SJSA1 (cell line): Measurements from ENCODE around the gene CCND2. TPM values are rescaled to one million over a fixed set of nuclear protein-coding genes. Genes with fewer than 3 reads are reported as not detected.

Experiments used
- DNase-seq, 2 experiments: peaks; one replicate each; pipeline ENCODE4 v3.0.0-alpha.2; 2015 to 2020; ENCODE audit warnings: low spot score in 2 of 2, low read depth in 1 of 2
- H3K27ac ChIP-seq: fragments of 250-450 bp; sonication (Bioruptor Pico); 2 replicates; pipeline ENCODE4 v1.5.1; 2020; ENCODE audit warnings: mild to moderate bottlenecking, moderate library complexity
- H3K27me3 ChIP-seq: fragments of 250-450 bp; sonication (Bioruptor Pico); replicated peaks from 2 replicates; pipeline ENCODE4 v1.5.1; 2020; ENCODE audit warnings: mild to moderate bottlenecking, moderate library complexity
- H3K36me3 ChIP-seq: fragments of 250-450 bp; sonication (Bioruptor Pico); 2 replicates; pipeline ENCODE4 v1.5.1; 2020; ENCODE audit warnings: mild to moderate bottlenecking
- H3K4me1 ChIP-seq: fragments of 250-450 bp; sonication (Bioruptor Pico); replicated peaks from 2 replicates; pipeline ENCODE4 v1.6.1; 2021; ENCODE audit warnings: mild to moderate bottlenecking
- H3K4me3 ChIP-seq: fragments of 250-450 bp; sonication (Bioruptor Pico); 2 replicates; pipeline ENCODE4 v1.5.1; 2020; ENCODE audit warnings: mild to moderate bottlenecking
- H3K9me3 ChIP-seq: fragments of 250-450 bp; sonication (Bioruptor Pico); replicated peaks from 2 replicates; pipeline ENCODE4 v1.5.1; 2020; ENCODE audit warnings: mild to moderate bottlenecking
- total RNA-seq: library from RNA; depleted of rRNA; stranded (reverse); fragments of >200 nt; shearing (Covaris generic); gene quantifications from 2 replicates; pipeline ENCODE4 v1.2.3, GENCODE V29; 2014

The CCND2 gene
- total RNA-seq, 1 experiment from 2014 or later: 0.08 TPM

- Histone ChIP-seq H3K4me1 (peaks cover 11% of the 10 kb centered on the region), H3K4me3 (no peak overlapping the region), H3K36me3 (no peaks in the 10 kb centered on the region), H3K27me3 (peaks cover 94% of the 10 kb centered on the region), H3K9me3 (no peaks in the 10 kb centered on the region), H3K27ac (no peak overlapping the region)
- DNase-seq: peak in 1 of 2 experiments; percentile 33
Measured at GRCh38 chr12:4267704-4268328, 5.7 kb upstream of the CCND2 start.

- no peaks in the 10 kb centered on the region for H3K36me3 ChIP-seq
- H3K4me1 ChIP-seq: peaks cover 16% of the 10 kb centered on the region
- peak in 1 of 2 experiments; percentile 41 for DNase-seq
- no peaks in the 10 kb centered on the region for H3K9me3 ChIP-seq
- H3K27me3 ChIP-seq: peaks cover 94% of the 10 kb centered on the region
- H3K27ac ChIP-seq: no peak overlapping the region
- no peak overlapping the region for H3K4me3 ChIP-seq
Measured at GRCh38 chr12:4268329-4269181, 5.0 kb upstream of the CCND2 start.

GRCh38 chr12:4269279-4269991 lies 4.1 kb upstream of the CCND2 start:
- H3K4me1 ChIP-seq: peaks cover 25% of the 10 kb centered on the region
- no peaks in the 10 kb centered on the region for H3K9me3 ChIP-seq
- no peak overlapping the region for H3K4me3 ChIP-seq
- DNase-seq: no peak
- no peaks in the 10 kb centered on the region for H3K36me3 ChIP-seq
- H3K27me3 ChIP-seq: peaks cover 94% of the 10 kb centered on the region
- no peak overlapping the region for H3K27ac ChIP-seq

GRCh38 chr12:4270016-4270830 lies 3.3 kb upstream of the CCND2 start:
- H3K27me3 ChIP-seq: peaks cover 94% of the 10 kb centered on the region
- peaks cover 27% of the 10 kb centered on the region for H3K4me1 ChIP-seq
- no peak overlapping the region for H3K27ac ChIP-seq
- no peak overlapping the region for H3K4me3 ChIP-seq
- H3K9me3 ChIP-seq: no peaks in the 10 kb centered on the region
- H3K36me3 ChIP-seq: no peaks in the 10 kb centered on the region
- no peak for DNase-seq

GRCh38 chr12:4270831-4271716 lies 2.5 kb upstream of the CCND2 start:
- no peaks in the 10 kb centered on the region for H3K9me3 ChIP-seq
- no peak overlapping the region for H3K4me3 ChIP-seq
- H3K4me1 ChIP-seq: peaks cover 27% of the 10 kb centered on the region
- DNase-seq: no peak
- H3K36me3 ChIP-seq: no peaks in the 10 kb centered on the region
- H3K27ac ChIP-seq: no peak overlapping the region
- H3K27me3 ChIP-seq: peaks cover 93% of the 10 kb centered on the region

- DNase-seq: no peak
- no peak overlapping the region for H3K27ac ChIP-seq
Measured at GRCh38 chr12:4271717-4272423, 1.7 kb upstream of the CCND2 start.

GRCh38 chr12:4272424-4273272 lies 914 bp upstream of the CCND2 start:
- no peak overlapping the region for H3K4me3 ChIP-seq

More at GRCh38 chr12:4271717-4272423, 1.7 kb upstream of the CCND2 start:
- Histone ChIP-seq H3K36me3 (no peaks in the 10 kb centered on the region), H3K4me1 (peaks cover 27% of the 10 kb centered on the region), H3K4me3 (no peak overlapping the region), H3K27me3 (peaks cover 92% of the 10 kb centered on the region), H3K9me3 (no peaks in the 10 kb centered on the region)

GRCh38 chr12:4273273-4273651 lies 300 bp upstream of the CCND2 start:
- Histone ChIP-seq H3K4me1 (peaks cover 27% of the 10 kb centered on the region), H3K36me3 (no peaks in the 10 kb centered on the region), H3K9me3 (no peaks in the 10 kb centered on the region), H3K27ac (no peak overlapping the region), H3K4me3 (no peak overlapping the region), H3K27me3 (peaks cover 89% of the 10 kb centered on the region)
- no peak for DNase-seq

More at GRCh38 chr12:4272424-4273272, 914 bp upstream of the CCND2 start:
- Histone ChIP-seq H3K4me1 (peaks cover 27% of the 10 kb centered on the region), H3K27me3 (peaks cover 91% of the 10 kb centered on the region), H3K9me3 (no peaks in the 10 kb centered on the region), H3K36me3 (no peaks in the 10 kb centered on the region), H3K27ac (no peak overlapping the region)
- no peak for DNase-seq

- Histone ChIP-seq H3K27me3 (peaks cover 79% of the 10 kb centered on the region), H3K36me3 (no peaks in the 10 kb centered on the region), H3K4me1 (peaks cover 23% of the 10 kb centered on the region), H3K4me3 (peak overlapping the region; percentile 10; the same call in 1 of the 2 replicates), H3K27ac (no peak overlapping the region), H3K9me3 (no peaks in the 10 kb centered on the region)
- DNase-seq: no peak
Measured at GRCh38 chr12:4274396-4275015, 944 bp downstream of the CCND2 start.

- H3K4me1 ChIP-seq: peaks cover 23% of the 10 kb centered on the region
- H3K27me3 ChIP-seq: peaks cover 72% of the 10 kb centered on the region
- H3K4me3 ChIP-seq: no peak overlapping the region
- no peaks in the 10 kb centered on the region for H3K36me3 ChIP-seq
- no peak for DNase-seq
- no peak overlapping the region for H3K27ac ChIP-seq
- H3K9me3 ChIP-seq: no peaks in the 10 kb centered on the region
Measured at GRCh38 chr12:4275016-4275869, 1.7 kb downstream of the CCND2 start.
